ENCODE data around the gene IFFO2. TPM values are rescaled to one million over a fixed set of nuclear protein-coding genes. Genes with fewer than 3 reads are reported as not detected.

IFFO2 gene
- total RNA-seq, 2 donors from 2014 or later, result 13.6 to 20.4 TPM

DNA sequence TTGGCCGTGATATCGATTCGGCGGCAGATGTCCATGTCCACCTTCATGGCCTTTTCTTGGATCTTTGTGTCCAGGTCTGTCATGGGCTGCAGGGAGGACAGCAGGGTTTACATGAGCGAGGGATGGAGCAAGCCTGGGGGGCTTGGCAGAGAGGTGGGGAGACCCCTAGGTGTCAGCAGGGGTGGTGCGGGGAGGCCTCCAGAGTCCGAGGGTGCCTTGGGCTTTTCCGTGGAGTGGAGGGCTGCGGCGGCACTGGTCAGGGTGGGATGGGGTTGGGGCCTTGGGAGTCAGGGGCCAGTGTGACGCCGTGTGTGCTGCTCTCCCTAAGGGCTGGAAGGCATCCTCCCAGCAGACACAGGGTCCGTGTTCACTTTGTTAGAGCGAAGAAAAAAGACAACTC, 38.1 kb downstream of the IFFO2 start:
- no peaks in the 10 kb centered on the region for H3K27me3 ChIP-seq (replicated peaks; ENCODE audit: insufficient read depth)
- no peak overlapping the region for H3K4me3 ChIP-seq
- no peak overlapping the region for H3K27ac ChIP-seq
- WGBS, result 96% methylated on average over 14 of the region's 14 CpGs
- no peaks in the 10 kb centered on the region for H3K9me3 ChIP-seq
- H3K36me3 ChIP-seq, result peaks cover 0 to 7% of the 10 kb centered on the region in 2 donors
- no peak for TF ChIP-seq POLR2AphosphoS5 (IDR thresholded peaks at IDR 0.05)
- TF ChIP-seq CTCF (IDR thresholded peaks at IDR 0.05), result no peak
- TF ChIP-seq POLR2A (IDR thresholded peaks at IDR 0.05), result no peak
- peaks cover 18% of the 10 kb centered on the region for H3K4me1 ChIP-seq (replicated peaks)
- intact Hi-C loops (cut with DNase I), result no loop called here
- no peak for DNase-seq (ENCODE audit: low spot score)

DNA sequence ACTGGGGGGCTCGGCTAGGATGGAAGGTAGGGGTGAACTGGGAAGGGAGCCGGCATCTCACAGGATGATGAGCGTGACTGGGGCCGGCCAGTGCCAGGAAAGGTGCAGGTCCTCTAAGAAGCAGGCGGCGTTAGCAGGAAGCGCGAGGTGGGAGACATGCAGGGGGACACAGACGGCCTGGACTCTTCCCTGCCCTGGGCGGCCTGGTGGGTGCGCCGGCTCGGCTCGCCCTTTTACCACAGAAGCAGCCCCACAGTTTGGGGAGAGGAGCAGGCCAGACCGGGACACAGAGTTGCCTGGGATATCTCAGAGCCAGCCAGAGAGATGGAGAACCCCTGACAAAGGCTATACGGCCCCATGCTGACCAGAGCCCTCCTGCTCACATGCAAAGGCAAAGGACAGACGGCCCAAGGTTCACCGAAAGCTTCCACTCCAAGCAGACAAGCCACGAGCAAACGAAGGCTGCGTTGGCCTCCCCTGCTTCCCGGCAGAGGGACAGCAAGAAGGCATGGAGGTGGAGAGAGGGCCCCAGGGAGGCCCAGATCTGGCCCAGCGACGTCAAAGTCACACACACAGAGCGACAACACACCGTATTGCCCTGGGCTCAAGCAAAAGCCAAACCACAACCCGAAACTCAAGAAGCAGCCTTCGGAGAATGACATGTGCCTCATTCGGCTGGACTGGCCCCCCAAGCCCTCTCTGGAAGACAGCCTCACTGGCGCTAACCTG, 39.2 kb downstream of the IFFO2 start:
- DNase-seq (ENCODE audit: low spot score), result no peak
- Histone ChIP-seq H3K9me3 (no peaks in the 10 kb centered on the region), H3K36me3 (peaks cover 0 to 7% of the 10 kb centered on the region in 2 donors), H3K4me1 (replicated peaks) (peaks cover 7% of the 10 kb centered on the region), H3K27ac (no peak overlapping the region), H3K4me3 (no peak overlapping the region), H3K27me3 (replicated peaks; ENCODE audit: insufficient read depth) (no peaks in the 10 kb centered on the region)
- intact Hi-C loops (cut with DNase I), result loop anchor here (1.0 kb wide), 1 partner anchor 23 kb away; no protein-coding TSS in a partner anchor
- TF ChIP-seq CTCF (IDR thresholded peaks at IDR 0.05) (no peak), POLR2A (IDR thresholded peaks at IDR 0.05) (no peak), POLR2AphosphoS5 (IDR thresholded peaks at IDR 0.05) (no peak)
- 90% methylated on average over 30 of the region's 30 CpGs for WGBS

- 94% methylated on average over 7 of the region's 7 CpGs for WGBS
- Histone ChIP-seq H3K27ac (no peak overlapping the region), H3K4me3 (no peak overlapping the region), H3K36me3 (peaks cover 0 to 9% of the 10 kb centered on the region in 2 donors), H3K4me1 (replicated peaks) (no peaks in the 10 kb centered on the region), H3K9me3 (no peaks in the 10 kb centered on the region), H3K27me3 (replicated peaks; ENCODE audit: insufficient read depth) (no peaks in the 10 kb centered on the region)
- TF ChIP-seq POLR2A (IDR thresholded peaks at IDR 0.05), result no peak
- no peak for TF ChIP-seq CTCF (IDR thresholded peaks at IDR 0.05)
- no peak for TF ChIP-seq POLR2AphosphoS5 (IDR thresholded peaks at IDR 0.05)
- intact Hi-C loops (cut with DNase I), result no loop called here
- DNase-seq (ENCODE audit: low spot score), result no peak
Measured at GRCh38 chr1:18915341-18915740, 41.1 kb downstream of the IFFO2 start.

GRCh38 chr1:18913065-18913835, 43.2 kb downstream of the IFFO2 start:
- TF ChIP-seq POLR2A (IDR thresholded peaks at IDR 0.05) (no peak), CTCF (IDR thresholded peaks at IDR 0.05) (peak; percentile 75 to 98 (median 94)), POLR2AphosphoS5 (IDR thresholded peaks at IDR 0.05) (peak; percentile 64)
- intact Hi-C loops (cut with DNase I), result no loop called here
- DNase-seq (ENCODE audit: low spot score), result peak; percentile 72
- H3K4me1 ChIP-seq (replicated peaks), result no peaks in the 10 kb centered on the region
- no peaks in the 10 kb centered on the region for H3K9me3 ChIP-seq
- 24% methylated on average over 21 of the region's 22 CpGs for WGBS
- peaks cover 0 to 13% of the 10 kb centered on the region in 2 donors for H3K36me3 ChIP-seq
- no peak overlapping the region for H3K4me3 ChIP-seq
- H3K27me3 ChIP-seq (replicated peaks; ENCODE audit: insufficient read depth), result no peaks in the 10 kb centered on the region
- peak overlapping the region in 1 of 2 donors; percentile 10 for H3K27ac ChIP-seq

Data from prostate gland (tissue), 2 donors.